Measurements from ENCODE around the gene DEPDC4.
"Not testable (repeated sequence)": the region's sequence is repeated elsewhere in the genome, so short reads cannot be mapped to it uniquely, and the experiment has no call there.

The DEPDC4 gene

DNA sequence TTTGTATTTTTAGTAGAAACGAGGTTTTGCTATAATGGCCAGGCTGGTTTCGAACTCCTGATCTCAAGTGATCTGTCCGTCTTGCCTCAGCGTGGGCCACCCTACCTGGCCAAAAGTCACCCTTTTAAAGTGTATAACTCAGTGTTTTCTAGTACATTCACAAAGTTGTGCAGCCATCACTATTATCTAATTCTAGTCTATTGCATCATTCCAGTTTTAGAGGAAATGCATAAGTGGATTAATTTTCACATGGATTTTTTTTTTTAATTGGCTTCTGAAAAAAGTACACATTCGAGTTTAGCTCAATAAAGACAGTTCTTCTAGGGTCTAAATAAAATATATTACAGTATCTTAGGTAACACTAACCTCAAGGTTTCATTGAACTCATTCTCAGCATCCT lies 3.7 kb downstream of the DEPDC4 start:
- no peak for DNase-seq

DNA sequence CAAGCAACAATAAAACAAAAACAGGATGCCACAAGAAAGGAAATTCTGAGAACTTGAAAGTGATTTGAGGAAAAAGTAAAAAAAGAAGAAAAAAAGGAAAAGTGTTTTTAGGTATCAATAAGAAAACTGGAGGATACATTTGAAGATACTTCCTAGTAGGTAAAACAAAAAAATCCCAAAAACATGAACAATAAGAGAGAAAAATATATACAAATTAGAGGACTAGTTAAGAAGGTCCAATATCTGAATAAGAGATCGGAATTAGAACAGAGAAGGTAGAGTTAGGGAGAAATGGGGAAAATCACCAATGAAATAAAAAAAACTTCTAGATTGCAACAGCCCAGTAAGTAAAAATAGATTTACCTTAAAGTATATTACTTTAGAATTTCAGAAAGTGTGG lies 8.8 kb downstream of the DEPDC4 start:
- DNase-seq: no peak

DNA sequence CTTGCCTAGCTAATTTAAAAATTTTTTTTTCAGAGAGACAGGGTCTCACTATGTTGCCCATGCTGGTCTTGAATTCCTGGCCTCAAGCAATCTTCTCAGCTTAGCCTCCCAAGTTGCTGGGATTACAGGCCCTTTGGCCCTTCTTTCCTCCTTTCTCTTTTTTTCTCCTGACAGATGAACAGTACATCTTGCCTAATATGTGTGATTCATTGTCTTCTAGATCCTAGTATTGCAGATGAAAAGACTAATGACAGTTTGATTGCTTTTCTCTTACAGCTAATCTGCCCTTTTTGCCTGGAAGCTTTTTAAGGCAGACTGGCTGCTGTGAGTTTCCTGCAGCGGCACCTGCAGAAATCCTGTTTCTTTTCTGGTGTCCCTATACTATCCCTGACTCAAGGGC lies 12.0 kb downstream of the DEPDC4 start:
- DNase-seq: no peak

DNA sequence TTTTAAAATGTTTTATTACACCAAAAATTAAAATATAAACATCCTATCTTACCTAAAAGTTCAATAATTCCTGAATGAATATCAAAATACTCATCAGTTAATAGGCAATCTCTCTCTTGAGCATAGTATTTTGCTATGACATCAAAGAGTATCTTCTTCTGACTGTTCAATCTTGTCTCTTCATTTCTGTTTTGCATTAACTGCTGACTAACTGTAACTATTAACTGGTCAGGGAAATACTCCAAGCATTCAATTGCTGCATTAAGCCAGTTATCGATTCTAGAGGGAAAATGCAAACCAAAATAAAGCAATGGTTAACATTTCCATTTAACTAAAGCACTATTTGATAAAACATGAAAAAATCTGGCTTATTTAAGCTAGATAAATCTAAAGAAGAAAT lies 13.4 kb downstream of the DEPDC4 start:
- DNase-seq: no peak

DNA sequence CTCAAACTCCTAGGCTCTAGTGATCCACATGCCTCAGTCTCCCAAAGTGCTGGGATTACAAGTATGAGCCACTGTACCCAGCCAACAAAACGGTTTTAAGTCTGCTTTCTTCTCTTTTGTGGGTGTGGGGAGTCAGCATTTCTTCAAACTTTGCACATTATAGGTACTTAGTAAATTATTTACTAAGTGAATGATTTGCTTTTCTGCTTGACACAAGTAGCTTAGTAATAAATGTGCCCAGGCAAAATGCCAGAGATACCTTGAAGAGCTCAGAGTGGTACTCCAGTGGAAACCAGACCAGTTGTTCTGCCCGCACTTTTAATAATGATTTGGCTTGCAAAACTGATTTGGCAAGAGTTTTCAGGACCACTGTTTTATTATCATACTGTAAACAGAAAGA lies 15.0 kb downstream of the DEPDC4 start:
- no peak for DNase-seq

DNA sequence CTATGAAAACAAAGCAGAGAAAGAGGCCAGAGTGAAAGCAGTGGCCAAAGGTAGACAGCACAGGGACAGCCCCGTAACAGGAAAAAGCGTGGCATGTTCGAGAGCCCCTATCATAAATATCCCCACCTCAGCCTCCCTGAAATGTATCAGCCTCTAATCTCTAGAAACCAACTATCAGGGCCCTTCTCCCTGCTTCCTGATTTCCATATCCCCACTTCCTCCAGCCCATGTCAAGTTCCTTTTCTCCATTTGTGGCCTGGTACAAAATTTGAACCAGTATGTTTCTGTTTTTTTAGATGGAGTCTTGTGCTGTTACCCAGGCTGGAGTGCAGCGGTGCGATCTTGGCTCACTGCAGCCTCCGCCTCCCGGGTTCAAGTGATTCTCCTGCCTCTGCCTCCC lies 16.9 kb downstream of the DEPDC4 start:
- no peak for DNase-seq

DNA sequence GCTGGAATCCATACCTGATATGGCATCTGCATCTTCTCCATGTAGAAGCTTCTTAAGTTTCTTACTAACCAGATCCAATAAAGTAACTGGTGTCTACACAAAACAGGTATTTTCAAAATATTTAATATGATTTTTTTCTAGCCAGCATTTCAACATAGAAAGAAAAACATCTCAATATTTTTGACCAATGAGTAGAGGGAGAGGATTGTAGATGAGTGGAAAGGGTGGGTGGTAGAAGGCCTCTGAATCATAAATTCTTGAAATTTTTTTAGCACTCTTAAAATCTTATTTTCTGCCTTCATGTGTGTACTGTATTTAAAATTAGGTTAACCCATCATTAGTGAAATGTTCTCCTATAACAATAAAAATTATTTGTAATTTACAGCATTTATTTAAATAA lies 18.0 kb downstream of the DEPDC4 start:
- DNase-seq: no peak

DNA sequence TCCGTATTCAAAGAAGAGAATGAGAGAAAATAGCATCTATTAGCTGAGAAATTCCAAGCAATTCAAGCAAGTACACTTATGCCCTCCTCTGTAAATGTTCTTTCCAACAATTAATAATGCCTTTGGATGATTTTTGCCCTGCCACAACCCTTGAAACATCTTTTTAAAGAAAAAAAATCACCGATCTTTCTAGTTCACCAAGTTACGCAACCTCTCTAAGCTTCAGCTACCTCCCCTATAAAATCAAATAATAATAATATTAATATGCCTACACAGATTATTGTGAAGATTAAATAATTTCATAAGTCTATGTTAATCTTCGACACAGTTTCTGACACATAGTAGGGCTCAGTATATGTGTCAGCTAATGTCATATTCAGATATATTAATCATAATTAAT lies 19.1 kb downstream of the DEPDC4 start:
- no peak for DNase-seq

DNA sequence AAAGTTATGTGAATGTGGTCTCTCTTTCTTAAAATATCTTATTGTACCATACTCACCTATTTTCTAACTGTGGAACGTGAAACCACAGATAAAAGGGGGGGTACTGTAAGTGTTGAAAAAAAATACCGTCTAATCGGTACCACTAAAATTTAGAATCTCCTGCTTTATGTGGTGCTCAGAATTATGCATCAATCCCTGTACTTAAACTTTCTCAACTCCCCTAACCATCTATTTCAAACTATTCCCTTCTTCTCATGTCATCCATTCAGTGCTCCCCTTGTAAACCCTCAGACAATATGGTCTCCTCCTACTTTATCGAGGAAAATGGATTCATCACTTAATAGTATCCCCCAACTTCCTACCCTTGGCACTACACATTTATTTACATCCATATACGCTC lies 23.7 kb downstream of the DEPDC4 start:
- no peak for DNase-seq

DNA sequence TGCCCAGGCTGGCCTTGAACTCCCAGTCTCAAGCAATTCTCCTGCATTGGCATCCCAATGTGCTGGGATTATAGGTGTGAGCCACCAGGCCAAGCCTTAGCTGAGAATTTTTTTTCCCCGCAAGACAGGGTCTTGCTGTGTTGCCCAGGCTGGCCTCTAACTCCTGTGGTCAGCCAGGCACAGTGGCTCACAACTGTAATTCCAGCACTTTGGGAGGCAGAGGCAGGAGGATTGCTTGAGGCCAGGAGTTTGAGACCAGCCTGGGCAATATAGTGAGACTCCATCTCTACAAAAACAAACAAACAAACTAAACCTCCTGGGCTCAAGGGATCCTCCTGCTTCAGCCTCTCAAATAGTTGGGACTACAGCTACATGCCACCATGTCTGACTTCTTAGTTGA lies 27.3 kb downstream of the DEPDC4 start:
- no peak for DNase-seq

DNA sequence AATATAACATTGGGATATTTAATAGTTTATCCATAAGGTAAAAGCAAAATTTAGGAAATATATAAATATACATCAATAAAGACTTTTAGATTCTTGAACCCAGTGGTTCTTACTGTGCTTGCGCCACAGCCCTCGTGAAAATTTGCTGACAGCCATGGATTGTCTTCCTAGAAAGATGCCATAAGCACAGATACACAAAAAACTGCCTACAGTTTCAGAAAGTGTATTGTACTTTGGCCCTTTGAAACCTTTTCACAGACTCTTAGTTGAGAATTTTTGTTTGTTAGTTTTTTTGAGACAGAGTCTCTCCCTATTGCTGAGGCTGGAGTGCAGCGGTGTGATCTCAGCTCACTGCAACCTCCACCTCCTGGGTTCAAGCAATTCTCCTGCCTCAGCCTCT lies 28.1 kb downstream of the DEPDC4 start:
- no peak for DNase-seq

DNA sequence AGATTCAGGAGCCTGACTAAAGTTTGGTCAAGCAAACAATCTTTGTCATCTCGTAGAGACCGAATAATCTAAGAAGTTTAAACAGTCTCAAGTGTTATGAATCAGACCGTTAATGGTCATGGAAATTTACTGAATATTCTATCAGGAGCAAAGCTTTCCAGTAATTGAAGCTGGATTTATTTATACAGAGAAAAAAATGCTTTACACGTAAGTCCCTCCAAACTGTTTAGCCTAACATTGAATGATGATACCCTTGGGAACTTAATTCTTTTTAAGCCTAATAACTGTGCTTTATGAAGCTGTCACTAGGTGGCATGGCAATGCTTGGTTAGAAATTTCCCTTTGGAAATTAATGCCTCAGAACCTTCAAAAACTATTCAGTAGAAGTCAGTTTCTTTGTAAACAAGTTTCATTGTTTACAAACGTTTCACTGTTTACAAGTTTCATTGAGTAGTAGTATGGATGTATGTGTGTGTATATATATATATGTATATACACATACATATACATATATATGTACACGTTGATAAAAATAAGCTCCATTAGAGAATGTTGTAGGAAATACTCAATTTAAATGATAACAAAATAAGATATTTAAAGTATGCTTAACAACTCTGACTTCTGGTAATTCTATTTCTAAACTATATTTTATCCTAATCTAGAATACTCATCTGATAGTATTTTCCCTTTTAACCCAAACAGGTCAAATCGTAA lies 32.1 kb downstream of the DEPDC4 start:
- no peak for DNase-seq

DNA sequence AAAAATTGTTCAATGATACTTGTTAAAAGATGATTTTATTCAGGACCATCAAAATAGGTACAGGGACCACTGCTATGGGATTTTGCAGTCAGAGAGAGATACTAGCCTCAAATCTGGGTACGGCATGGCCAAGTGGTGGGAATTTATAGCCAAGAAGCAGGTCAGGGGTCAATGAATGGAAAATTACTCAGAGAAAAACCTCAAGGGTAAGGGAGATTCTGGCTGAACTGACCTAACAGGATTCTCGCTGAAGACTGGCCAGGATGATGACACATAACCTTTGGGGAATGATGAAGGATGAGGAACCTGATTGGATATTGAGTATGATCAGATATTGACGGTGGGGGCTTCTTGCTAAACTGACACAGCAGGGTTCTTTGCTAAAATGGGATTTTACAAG lies 32.7 kb downstream of the DEPDC4 start:
- no peak for DNase-seq

DNA sequence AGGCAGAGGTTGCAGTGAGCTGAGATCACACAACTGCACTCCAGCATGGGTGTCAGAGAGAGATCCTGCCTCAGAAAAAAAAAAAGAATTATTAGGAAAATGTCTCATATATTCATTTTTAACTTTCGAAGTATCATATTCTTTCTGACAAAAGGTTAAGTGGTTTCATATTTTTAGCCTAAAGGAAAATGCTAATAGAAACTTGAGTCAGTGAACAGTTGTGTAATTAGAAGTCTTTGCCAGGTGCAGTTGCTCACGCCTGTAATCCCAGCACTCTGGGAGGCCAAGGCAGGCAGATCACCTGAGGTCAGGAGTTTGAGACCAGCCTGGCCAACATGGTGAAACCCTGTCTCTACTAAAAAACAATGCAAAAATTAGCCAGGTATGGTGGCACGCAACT lies 35.0 kb downstream of the DEPDC4 start:
- DNase-seq: not testable (repeated sequence)

DNA sequence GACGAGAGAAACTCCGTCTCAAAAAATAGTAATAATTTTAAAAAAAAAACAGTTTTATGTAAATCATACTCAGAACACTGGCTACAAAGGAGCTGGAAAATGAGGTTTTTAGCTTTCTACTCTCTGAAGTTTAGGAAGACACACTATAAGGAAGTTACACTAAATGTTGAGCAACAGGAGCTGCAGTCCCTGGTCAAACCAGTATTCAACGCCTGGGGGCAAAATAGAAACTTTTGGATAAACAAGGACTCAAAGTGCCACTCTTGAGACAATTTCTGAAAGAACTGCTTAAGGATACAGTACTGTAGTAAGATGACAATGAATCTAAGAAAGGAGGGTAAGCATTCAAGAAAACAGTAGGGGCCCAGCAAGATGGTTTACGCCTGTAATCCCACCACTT lies 37.0 kb downstream of the DEPDC4 start:
- no peak for DNase-seq

DNA sequence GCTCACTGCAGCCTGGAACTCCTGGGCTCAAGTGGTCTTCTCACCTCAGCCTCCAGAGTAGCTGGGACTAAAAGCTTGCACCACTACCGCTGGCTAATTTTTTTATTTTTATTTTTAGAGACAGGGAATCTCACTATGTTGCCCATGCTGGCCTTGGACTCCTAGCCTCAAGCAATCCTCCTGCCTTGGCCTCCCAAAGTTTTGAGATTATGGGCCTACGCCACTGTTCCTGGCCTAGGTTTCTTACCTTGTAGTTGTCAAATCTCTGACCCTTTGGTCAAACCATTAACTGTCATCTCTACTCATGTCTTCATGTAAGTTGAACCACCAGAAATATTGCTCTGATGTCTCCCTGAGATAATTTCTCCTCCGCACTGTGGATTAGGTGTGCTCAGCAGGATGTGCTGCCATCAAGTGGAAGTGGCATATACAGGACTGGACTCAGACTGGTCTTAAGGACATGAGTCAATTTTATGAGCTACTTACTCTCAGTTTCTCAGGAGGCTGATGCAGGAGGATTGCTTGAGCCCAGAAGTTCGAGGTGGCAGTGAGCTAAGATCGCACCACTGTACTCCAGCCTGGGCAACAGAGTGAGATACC lies 37.7 kb downstream of the DEPDC4 start:
- no peak for DNase-seq

DNA sequence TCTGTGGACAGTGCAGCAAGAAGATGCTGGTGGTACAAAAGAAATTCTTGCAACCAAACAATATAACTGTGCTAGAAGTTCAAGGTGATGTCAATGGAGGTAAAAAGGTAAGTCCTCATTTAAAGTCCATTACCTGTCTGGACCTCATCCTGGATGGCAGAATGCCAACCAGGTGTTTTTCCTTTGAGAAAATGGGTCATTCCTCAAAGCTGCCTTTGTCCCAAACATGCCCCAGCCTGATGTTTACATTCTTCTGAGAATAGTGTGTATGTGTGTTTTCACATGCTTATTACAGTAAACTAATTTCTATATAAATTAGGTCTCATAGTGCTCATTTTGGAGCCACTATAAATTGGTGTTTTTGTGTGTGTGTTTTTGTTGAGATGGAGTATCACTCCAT lies 41.4 kb downstream of the DEPDC4 start:
- DNase-seq: no peak

DNA sequence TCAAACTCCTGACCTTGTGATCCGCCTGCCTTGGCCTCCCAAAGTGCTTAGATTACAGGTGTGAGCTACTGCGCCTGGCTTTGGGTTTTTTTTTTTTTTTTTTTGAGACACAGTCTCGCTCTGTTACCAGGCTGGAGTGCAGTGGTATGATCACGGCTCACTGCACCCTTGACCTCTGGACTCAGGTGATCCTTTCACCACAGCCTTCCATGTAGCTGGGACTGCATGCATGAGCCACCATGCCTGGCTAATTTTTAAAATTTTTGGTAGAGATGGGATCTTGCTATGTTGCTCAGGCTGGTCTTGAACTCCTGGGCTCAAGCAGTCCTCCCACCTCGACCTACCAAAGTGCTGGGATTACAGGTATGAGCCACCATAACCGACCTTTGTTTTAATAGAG lies 44.7 kb downstream of the DEPDC4 start:
- DNase-seq: not testable (repeated sequence)

DNA sequence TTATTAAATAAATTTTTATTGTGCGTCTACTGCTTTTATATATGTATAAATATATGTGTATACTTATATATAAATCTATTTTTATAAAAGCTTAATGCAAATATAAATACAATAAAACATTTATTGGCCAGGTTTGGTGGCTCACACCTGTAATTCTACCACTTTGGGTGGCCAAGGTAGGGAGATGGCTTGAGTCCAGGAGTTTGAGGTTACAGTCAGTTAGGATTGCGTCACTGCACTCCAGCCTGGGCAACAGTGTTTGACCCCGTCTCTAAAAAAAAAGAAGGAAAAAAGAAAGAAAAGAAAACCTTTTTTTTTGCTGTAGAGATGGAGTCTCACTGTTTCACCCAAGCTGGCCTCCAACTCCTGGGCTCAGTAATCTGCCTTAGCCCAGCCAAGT lies 45.4 kb downstream of the DEPDC4 start:
- no peak for DNase-seq

DNA sequence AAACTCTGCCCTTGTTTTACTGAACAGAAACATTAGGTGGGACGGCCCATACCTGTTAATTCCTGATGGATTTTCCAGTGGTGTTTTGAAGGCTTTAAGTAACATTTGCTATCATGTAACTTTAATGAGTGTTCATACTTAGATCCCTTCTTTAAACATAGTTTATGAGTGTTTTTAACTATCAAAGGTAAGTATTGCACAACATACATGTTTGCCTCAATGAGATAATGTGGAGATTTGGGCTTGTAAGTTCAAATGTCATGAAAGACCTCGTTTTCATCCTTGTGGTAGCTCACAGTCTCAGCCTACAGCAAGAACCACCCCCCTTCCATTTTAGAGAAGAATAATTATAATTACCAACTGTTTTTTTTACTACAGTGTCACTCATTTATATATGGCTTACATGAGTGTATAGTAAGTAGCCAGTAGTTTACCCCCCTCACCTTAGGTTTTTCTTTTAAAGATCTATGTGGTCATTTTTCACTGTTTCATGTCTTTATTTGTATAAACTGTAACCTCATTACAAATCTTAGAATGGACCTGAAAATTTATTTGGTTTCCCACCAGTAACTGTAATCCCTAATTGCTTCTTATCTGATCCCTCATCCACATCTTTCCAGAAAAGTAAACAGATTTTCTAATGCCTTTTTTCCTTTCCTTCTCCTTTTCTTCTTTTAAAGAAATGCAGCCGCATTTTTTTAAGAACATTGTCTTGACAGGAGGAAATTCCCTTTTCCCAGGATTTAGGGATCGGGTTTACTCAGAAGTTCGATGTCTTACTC lies 47.4 kb downstream of the DEPDC4 start:
- DNase-seq: no peak

DNA sequence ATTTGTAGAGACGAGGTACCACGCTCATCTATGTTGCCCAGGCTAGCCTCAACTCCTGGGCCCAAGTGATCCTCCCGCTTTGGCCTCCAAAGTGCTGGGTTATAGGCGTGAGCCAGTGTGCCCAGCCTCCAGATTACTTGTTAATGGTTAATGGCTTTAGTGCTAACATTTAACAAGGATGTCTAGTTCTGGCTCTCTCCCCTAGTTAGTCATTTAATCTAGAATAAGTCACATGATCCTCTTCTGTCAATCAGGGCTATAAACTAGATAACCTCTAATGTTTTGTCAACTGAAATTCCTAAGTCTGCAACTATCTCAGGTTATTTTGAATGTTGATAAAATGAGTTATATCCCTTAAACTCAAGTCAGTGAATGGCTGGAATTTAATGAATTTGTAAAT lies 50.5 kb downstream of the DEPDC4 start:
- no peak for DNase-seq

DNA sequence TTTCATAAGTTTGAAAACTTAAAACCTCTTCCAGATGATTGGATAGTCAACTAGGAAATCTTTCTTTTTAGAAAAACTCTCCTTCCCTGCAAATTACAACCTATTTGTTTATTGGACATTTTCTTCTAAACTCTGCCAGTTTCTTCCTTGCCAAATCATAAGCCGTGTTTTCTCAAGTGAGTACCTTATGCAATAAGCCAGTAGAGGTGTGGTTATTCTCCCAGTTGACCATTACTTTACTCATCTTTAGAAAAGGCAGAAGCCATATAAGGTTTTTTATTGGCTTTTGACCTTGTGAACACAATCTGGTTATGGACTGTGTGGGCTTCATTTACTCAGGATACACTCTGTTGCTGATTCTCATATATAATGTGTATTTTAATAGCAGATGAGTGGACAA lies 51.7 kb downstream of the DEPDC4 start:
- DNase-seq: no peak

DNA sequence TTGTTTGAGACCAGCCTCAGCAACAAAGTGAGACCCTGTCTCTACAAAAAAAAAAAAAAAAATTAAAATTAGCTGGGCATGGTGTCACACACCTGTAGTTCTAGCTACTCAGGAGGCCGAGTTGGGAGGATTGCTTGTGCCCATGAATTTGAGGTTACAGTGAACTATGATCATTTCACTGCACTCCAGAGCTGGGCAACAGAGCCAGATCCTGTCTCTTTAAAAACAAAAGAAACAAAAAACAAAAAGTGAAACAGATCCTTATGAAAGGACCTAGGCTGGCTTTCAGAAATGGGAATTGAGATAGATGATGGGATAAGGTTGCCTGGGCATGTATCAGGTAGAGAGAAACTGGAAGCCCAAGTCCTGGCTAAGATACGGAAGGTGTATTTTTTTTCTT lies 52.4 kb downstream of the DEPDC4 start:
- DNase-seq: no peak
